Left hindlimb (tissue), 1 donor: ENCODE measurements around the gene ARSH.
"Not testable (repeated sequence)": the region's sequence is repeated elsewhere in the genome, so short reads cannot be mapped to it uniquely, and the experiment has no call there.

Source experiments
- DNase-seq: peaks from one replicate; pipeline ENCODE4 v3.0.0-alpha.2; 2018

ARSH gene

DNA sequence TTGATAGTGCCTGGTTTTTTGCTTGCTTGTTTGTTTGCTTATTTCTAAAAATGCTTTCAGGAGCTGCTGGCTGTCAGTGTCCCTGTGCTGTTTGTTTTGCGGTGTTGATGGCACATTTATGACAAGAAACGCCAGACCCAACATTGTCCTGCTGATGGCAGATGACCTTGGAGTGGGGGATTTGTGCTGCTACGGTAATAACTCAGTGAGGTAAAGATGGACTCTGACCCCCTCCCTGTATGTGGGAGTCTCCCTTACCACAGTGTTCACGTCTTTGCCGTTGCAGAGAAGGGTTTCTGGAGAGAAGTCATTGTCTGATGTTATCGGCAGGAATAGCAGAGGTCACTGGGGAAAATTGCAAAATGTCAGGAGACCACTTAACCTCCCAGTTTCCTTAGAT lies at the start of gene ARSH:
ARSH (plus strand) TSS at position 52 of the 400 bp plus-strand sequence; CDS start at position 119, 67 bp downstream.
- DNase-seq, result no peak

DNA sequence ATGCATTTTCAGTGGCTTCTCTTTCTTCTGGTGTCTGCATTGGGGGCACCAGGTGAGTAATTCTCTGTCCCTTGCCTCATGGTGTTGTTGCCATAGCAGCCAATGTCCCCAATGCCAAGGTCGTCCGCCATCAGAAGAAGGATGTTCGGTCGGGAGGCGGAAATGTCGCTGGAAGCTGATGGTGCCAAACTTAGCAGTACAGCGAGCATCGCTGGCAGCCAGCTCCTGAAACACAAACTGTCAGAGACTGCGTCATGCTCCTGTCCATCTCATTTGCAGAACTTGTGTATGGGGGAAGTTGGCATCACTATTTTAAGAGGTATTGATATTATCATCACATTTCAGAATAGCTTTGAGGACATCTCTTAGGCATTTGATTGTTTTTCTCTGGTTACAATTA lies 48.1 kb upstream of the ARSH start:
- DNase-seq, result no peak

DNA sequence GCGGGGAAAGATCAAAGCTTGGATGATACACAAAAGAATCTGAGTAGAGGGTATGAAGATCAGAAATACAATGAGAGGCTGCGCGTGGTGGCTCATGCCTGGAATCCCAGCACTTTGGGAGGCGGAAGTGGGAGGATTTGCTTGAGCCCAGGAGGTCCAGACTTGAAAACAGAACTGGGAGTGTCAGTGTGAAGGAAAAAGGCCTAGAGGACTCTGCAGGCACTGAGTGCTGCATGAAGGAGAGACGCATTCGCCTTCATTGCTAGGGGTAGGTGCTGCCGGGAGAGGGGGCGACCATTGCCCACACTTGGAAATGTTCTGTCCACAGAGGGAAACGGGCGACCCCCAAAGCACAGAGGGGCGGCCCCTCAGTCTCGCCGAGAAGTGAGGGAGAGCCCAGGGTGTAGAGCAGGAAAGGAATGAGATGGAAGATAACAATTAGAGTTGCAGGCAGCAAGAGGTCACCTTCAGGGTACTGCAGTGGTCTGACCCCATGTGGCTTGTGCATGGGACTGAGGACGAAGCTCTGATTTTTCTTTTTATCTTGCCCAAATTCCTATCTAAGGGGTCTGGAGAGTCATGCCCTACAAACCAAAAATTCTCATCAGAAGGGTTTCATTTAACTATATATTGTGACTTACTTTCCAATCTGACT lies 45.4 kb upstream of the ARSH start:
- DNase-seq, result no peak

- no peak for DNase-seq
Measured at GRCh38 chrX:2962381-2962780, 44.0 kb upstream of the ARSH start.

DNA sequence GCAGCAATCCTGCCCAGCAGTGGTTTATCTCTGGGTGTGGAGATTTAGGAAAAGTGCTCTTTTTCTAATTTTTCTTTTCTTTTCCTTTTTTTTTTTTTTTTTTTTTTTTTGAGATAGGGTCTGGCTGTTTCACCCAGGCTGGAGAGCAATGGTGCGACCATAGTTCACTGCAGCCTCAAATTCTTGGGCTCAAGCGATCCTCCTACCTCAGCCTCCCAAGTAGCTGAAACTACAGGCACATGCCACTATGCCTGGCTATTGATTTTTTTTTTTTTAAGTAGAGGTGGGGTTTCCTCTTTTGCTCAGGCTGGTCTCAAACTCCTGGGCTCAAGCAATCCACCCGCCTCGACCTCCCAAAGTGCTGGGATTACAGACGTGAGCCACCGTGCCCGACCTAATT lies 42.9 kb upstream of the ARSH start:
- DNase-seq, result not testable (repeated sequence)

DNA sequence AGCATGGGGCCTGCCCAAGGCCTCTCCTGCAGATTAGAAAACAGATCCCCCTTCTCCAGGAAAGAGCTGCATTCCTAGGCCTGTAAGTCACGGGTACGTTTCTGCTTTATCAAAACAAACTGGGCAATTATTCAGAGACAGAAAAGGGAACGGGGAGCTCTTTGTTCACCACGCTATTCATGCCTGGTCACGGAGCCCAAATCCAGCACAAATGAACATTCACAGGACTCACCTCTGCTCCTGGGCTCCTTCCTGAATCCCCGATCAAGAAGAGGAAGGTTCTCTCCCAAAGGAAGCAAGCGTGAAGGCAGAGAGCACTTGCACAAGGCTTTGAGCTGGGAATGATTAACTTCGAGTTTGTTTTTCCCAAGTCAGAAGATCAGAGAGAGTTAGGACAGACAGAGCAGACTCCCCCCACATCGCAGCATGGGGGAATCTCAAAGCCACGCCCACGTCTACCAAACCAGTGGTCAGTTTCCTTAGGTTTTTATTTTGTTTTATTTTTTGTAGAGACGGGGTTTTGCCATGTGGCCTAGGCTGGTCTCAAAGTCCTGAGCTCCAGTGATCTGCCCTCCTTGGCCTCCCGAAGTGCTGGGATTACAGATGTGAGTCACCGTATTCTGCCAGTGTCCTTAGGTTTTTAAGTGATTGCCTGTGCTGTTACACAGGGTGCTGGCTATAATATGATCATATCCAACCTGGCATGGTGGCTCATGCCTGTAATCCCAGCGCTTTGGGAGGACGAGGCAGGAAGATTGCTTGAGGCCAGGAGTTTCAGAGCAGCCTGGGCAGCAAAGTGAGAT lies 42.2 kb upstream of the ARSH start:
- DNase-seq, result not testable (repeated sequence)

DNA sequence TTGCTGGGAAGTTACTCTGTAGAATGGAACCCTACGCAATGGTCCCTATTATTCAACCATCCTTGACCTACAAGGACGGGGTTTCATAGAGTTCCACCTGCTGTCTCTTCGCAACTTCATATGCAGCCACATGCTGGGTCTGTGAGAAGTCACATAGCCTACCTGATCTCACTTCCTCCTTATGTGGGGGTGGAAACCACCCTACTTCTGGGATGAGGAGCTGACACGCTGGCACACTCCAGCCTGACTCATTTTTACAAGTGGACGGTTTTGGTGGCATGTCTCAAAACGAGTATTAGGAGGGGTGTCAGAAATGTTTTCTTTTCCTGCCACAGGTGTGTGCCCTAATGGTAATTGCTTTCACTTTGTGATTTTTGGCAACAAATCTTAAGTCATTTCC lies 40.4 kb upstream of the ARSH start:
- no peak for DNase-seq

DNA sequence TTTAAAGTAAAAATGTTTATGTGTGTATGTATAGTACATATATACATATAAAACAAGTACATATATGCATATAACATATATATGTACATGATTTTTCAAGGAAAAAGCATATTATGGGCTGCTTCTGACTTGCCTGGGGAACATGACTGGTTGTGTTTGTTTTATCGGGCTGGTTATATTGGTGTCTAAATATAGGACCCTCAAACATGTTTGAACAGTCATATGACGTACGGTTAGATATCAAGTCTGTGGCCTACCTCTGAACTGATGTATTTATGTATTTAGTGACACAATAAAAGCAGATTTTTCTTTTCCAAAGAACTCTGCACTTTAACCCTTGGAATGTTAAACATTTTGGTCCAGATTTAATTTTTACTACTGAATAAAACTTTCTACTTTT lies 39.3 kb upstream of the ARSH start:
- no peak for DNase-seq

GRCh38 chrX:2967584-2967983 lies 38.8 kb upstream of the ARSH start:
- DNase-seq, result no peak

DNA sequence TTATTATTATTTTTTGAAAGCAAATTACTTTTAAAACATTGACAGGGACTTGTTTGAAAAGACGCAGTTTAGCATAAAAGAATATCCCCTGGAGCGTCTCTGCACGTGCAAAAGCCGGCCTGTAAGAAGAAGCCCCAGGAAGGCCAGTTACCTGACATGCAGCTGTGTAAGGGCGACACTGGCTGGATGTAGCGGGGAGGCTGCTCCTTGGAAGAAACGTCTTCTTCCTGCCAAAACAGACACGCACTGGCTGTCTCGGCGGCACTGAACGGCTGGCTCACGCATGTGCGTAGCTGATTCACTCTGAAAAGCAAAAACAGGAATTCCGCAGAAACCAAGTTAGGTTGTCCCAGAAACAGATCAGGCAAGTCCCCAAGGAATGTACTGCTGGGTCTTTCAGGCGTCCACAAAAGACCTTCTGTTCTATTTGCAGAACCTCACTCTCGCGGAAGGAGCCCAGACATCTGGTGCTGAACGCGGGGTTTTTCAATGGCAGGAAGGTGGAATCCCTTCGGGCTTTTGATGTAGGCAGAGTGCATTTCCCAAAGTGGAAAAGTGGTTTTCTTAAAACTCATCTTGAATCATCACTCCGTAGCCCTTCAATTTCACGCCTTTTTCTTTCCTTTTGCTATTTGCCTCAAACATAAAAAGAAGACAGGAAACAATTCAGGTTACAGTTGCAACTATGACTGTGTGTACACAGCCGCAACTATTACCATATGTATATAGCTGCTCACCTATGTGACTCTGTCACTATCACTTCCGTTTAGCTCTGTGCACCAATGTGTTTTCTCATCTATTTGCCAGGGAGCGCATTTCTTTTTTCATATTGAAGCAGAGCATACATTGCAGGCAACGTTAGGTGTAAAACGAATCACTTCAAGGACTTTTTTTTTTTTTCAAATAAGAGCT lies 38.1 kb upstream of the ARSH start:
- DNase-seq, result peak; percentile 41

DNA sequence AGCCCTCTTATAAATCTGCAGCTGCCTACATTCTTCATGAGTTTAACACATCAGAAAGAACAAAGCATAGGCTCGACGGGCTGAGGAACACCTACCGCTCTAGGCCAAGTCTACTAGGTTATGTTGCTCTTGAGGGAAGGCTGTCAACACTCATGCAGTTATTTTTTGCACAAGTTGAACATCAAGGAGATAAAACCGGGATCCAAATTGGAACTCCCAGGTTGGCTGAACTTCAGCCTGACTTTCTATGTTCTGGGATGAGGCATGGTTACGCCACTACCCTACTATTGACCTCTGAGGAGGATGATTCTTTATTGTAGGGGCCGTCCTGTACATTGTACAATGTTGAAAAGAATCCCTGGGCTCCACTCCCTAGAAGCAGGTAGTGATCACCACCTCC lies 37.3 kb upstream of the ARSH start:
- no peak for DNase-seq

- no peak for DNase-seq
Measured at GRCh38 chrX:2972391-2972790, 34.0 kb upstream of the ARSH start.

DNA sequence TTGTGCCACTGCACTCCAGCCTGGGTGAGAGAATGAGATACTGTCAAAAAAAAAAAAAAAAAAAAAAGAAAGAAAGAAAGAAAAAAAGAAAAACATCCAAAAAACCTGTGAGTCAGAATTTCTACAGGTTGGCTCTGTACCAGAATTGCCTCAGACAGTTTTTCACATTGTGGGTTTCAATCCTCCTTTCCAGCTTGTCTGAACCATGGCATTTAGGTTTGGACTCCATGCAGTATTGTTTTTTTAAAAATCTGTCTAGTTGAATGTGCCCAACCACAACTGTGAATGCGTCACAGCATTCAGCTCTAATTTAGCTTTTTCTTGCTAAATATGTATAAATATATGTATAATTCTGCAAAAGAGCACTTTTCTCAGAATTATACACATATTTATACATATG lies 31.4 kb upstream of the ARSH start:
- no peak for DNase-seq

DNA sequence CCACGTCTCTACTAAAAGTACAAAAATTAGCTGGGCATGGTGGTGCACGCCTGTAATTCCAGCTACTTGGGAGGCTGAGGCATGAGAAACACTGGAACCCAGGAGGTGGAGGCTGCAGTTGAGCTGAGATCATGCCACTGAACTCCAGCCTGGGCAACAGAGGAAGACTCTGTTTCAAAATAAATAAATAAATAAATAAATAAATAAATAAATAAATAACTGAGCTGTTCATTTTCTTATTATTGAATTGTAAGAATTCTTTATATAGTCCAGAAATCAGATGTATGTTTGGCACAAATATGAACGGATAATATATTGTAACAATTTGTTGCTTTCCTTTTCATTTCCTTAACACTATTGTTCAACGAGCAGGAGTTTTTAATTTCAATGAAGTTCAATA lies 27.7 kb upstream of the ARSH start:
- DNase-seq, result not testable (repeated sequence)

DNA sequence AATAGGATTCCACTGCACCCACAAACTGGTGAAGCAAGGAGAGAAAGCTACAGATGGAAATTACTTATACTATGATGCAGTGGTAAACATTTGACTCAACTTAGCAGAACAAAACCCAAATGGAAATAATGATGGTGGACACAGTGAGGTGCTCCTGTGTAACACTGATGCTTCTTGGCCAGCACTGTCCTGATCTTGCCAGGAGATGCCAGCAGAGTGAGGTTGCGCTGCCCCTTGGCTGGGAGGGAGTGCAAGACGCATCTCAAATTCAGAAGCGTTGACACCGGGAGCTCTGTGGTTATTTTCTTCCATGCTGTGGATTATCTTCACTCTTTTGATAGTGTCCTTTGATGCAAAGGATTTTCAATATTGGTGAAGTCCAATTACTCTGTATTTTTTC lies 22.0 kb upstream of the ARSH start:
- no peak for DNase-seq

GRCh38 chrX:2989565-2989964 lies 16.8 kb upstream of the ARSH start:
- no peak for DNase-seq

- no peak for DNase-seq
Measured at GRCh38 chrX:3010532-3010931, 4.2 kb downstream of the ARSH start.

DNA sequence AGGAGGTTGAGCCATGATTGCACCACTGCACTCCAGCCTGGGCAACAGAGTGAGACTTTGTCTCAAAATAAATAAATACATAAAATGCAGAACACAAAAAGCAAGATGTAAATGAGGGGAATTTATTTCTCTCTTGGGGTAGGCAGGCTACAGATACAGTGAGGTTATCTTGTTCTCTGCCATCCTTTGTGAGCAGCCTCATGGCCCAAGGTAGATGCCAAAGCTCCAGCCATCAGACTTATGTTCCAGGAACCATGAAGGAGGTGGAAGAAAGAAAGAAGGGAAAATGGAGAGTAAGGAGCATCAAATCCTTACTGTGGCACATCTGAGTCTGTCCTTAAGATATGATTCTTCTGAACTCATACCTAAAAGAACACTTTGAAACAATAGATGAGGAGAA lies 11.1 kb downstream of the ARSH start:
- DNase-seq, result no peak

DNA sequence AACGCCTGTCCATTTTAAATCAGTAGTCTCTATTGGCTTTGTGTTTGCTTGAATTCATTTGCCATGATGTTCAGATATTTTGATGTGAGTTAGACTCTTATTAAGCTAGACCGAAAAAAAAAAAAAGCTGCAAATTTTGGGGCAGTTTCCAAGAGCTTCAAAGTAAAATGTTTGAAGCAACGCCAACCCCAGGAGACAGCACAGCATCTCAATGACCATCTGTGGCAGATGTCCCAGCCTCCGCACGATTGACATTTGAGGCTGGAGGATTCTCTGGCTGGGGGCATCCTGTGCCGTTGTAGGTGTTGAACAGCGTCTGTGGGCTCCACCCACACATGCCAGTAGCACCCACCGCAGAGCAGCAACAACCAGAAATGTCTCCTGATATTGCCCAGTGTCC lies 17.8 kb downstream of the ARSH start:
- DNase-seq, result no peak

- DNase-seq, result no peak
Measured at GRCh38 chrX:3026074-3026815, 19.9 kb downstream of the ARSH start.

- DNase-seq, result no peak
Measured at GRCh38 chrX:3029129-3029528, 22.8 kb downstream of the ARSH start.

- DNase-seq, result no peak
Measured at GRCh38 chrX:3037218-3037617, 30.9 kb downstream of the ARSH start.

GRCh38 chrX:3044196-3044595 lies 37.9 kb downstream of the ARSH start:
- DNase-seq, result no peak
